CD4-positive, alpha-beta T cell treated with Interleukin-21 for 1 hour (primary cell): ENCODE results near the gene SHISA6.

ENCODE experiments used
- DNase-seq: peaks from one replicate; pipeline ENCODE4 v3.0.0-alpha.2; 2020

SHISA6 gene

GRCh38 chr17:11461993-11462548 is 221.1 kb downstream of the SHISA6 start:
- DNase-seq, result no peak

GRCh38 chr17:11467639-11468038 is 226.6 kb downstream of the SHISA6 start:
- no peak for DNase-seq

- no peak for DNase-seq
Observed at GRCh38 chr17:11485336-11486100, 244.5 kb downstream of the SHISA6 start.

GRCh38 chr17:11486101-11486867 is 245.3 kb downstream of the SHISA6 start:
- DNase-seq, result no peak

- DNase-seq, result no peak
Observed at GRCh38 chr17:11486868-11487310, 245.9 kb downstream of the SHISA6 start.

- no peak for DNase-seq
Observed at GRCh38 chr17:11487469-11487868, 246.5 kb downstream of the SHISA6 start.

- no peak for DNase-seq
Observed at GRCh38 chr17:11488407-11488806, 247.4 kb downstream of the SHISA6 start.

GRCh38 chr17:11490171-11490755 is 249.2 kb downstream of the SHISA6 start:
- no peak for DNase-seq

GRCh38 chr17:11492511-11492910 is 251.5 kb downstream of the SHISA6 start:
- no peak for DNase-seq

- DNase-seq, result no peak
Observed at GRCh38 chr17:11493936-11494335, 252.9 kb downstream of the SHISA6 start.

- no peak for DNase-seq
Observed at GRCh38 chr17:11495613-11496012, 254.6 kb downstream of the SHISA6 start.

GRCh38 chr17:11499881-11500280 is 258.9 kb downstream of the SHISA6 start:
- DNase-seq, result no peak

GRCh38 chr17:11503308-11504035 is 262.5 kb downstream of the SHISA6 start:
- DNase-seq, result no peak

- DNase-seq, result no peak
Observed at GRCh38 chr17:11506635-11507034, 265.6 kb downstream of the SHISA6 start.

- no peak for DNase-seq
Observed at GRCh38 chr17:11511696-11512095, 270.7 kb downstream of the SHISA6 start.

- DNase-seq, result no peak
Observed at GRCh38 chr17:11514565-11514964, 273.6 kb downstream of the SHISA6 start.

- DNase-seq, result no peak
Observed at GRCh38 chr17:11514981-11515680, 274.1 kb downstream of the SHISA6 start.

- DNase-seq, result no peak
Observed at GRCh38 chr17:11515901-11516300, 274.9 kb downstream of the SHISA6 start.

- DNase-seq, result no peak
Observed at GRCh38 chr17:11535231-11535630, 294.2 kb downstream of the SHISA6 start.

GRCh38 chr17:11538366-11538765 is 297.4 kb downstream of the SHISA6 start:
- DNase-seq, result no peak

- DNase-seq, result no peak
Observed at GRCh38 chr17:11539637-11540036, 298.6 kb downstream of the SHISA6 start.

- DNase-seq, result no peak
Observed at GRCh38 chr17:11545002-11545401, 304.0 kb downstream of the SHISA6 start.
